Amniotic epithelial cell (primary cell): ENCODE data around the gene PPFIBP2.
"Not testable (repeated sequence)": the region's sequence is repeated elsewhere in the genome, so short reads cannot be mapped to it uniquely, and the experiment has no call there.

ENCODE experiments used
- DNase-seq: peaks from one replicate; pipeline ENCODE4 v3.0.0-alpha.2; 2010; ENCODE audit warnings: low read depth

Gene PPFIBP2

DNA sequence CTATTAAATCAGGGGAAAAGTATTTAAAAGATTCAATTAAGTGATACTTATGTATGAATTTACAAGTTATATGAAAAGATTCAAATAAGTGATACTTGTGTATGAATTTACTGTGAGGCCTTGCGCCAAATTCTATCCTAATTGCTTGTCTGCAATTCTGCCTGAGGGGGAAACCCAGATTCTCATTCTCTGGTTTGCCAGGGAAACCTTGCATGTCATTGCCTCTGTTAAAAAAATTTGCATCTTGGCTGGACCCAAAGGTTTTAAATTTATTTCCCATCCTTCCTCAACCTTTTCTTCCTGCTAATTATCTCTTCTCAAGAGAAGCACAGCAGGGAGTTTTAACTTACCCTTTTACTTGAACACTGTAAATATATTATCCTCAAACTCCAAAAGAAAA is 14.7 kb upstream of the PPFIBP2 start:
- no peak for DNase-seq

GRCh38 chr11:7500251-7500650 is 13.5 kb upstream of the PPFIBP2 start:
- DNase-seq: no peak

DNA sequence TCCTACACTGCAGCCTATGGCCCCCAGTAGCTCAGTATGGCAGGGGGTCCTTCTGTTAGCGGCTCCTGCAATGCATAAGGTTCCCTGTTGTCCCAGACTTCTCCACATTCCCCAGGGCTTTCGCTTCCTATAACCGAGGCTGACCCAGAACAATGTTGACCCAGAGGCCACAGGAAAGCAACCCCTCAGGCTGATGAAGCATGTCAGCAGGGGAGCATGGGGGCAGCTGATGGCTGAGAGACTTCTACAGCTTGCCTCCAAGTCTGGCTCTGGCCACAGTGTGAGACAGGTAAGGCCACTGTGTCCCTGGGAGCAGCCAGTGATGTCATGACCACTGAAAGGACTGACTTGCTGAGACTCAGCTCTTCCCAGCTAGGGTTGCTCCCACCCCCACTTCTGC is 12.5 kb upstream of the PPFIBP2 start:
- DNase-seq: no peak

GRCh38 chr11:7501894-7502293 is 11.9 kb upstream of the PPFIBP2 start:
- no peak for DNase-seq

DNA sequence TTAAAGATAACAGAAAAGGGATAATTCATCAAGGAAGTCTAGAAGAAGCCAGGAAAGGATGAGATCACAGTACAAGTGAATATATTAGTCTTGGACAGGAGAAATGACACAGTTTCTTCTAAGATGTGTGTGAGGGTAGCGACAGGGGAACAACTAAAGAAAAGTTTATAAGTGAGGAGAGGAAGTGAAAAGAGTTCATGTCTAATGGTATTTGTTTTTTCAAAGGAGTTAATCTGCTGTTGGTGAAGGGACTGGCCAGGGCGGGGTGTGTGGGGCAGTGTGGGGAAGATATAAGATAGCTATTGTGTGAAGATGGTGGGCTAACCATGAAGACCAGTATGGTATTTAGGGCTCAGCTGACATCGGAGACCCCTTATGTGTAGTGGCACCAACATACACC is 7.6 kb upstream of the PPFIBP2 start:
- DNase-seq: no peak

GRCh38 chr11:7508087-7508486 is 5.7 kb upstream of the PPFIBP2 start:
- DNase-seq: no peak

DNA sequence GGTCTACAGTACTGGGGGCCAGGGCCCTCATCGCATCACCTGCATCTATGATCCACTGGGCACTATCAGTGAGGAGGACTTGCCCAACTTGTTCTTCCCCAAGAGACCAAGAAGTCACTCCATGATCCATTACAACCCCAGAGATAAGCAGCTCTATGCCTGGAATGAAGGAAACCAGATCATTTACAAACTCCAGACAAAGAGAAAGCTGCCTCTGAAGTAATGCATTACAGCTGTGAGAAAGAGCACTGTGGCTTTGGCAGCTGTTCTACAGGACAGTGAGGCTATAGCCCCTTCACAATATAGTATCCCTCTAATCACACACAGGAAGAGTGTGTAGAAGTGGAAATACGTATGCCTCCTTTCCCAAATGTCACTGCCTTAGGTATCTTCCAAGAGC is 3.8 kb upstream of the PPFIBP2 start:
- DNase-seq: peak; percentile 36

DNA sequence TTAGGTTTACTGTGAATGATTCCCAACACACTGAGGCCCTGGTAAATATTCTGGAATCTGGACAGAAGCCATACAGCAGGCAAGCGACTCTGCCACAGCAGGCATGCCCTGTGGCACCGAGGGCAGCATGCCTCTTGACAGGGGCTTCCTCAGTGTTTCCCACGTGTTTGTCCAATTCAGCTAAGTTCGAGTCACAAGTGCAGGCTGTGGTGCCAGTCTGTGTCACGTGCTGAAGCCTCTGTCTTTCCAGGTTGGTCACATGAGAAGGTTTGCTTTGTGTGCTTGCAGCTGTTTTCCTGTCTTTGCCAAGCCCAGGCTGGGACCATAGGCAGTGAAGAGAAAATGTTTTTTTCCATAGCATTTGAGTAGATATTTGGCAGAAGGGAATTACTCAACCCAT is 2.4 kb upstream of the PPFIBP2 start:
- no peak for DNase-seq

DNA sequence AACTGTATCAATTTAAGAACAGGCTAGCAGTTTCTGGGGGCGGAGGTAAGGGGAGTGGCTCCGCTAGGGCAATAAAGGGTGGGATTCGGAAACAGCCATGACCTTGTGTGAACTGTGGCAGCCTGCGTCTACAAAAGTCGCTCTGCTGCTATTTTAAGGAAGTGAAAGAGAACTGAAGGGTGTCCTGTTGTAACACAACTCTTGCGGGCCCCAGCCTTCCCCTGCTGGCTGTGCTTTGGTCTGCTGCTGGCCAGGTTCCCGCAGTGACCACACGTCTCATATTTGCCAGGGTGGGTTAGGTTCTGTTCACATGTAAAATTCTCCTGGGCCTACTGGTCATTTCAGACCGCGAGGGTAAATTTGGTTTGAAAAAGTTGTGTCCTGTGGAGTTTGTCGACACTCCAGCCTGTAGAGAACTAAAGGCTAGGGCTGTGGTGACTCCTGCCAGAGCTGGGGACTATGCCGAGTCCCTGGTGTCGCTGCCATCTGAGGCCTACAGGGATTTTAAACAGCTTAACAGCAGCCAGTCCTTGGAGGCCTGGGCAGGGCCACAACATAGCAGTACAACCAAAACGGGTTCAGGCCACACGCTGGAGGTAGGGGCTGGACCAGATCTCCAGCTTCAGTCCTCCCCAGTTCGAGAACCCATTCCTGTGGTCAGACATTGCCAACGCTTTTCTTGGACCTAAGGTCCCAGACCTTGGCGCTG is 1.1 kb upstream of the PPFIBP2 start:
- peak; percentile 2 for DNase-seq

DNA sequence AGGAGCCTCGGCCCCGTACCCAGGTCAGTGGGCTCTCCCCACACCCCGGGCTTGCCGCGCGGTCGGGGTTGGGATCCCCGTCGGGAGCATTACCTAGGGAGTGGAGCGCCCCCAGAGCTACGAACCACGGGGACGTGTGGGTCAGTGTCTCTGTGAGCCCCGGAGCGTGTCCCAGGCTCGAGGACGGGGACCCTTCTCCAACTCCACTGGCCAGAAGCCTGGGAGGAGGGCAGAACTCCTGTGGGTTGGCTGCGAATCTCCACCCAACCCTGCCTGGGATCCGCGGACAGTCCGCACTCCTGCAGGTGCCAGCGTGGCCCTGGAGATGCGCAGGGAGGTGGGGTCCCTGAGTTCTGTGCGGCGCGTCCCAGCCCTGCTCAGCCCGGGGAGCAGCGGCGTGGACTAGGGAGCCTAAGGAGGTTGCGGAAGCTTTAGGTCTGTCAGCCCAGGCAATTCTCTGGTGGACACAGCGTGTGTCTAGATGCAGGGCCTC is 346 bp downstream of the PPFIBP2 start:
- DNase-seq: no peak

GRCh38 chr11:7515447-7515886 is 1.7 kb downstream of the PPFIBP2 start:
- no peak for DNase-seq

DNA sequence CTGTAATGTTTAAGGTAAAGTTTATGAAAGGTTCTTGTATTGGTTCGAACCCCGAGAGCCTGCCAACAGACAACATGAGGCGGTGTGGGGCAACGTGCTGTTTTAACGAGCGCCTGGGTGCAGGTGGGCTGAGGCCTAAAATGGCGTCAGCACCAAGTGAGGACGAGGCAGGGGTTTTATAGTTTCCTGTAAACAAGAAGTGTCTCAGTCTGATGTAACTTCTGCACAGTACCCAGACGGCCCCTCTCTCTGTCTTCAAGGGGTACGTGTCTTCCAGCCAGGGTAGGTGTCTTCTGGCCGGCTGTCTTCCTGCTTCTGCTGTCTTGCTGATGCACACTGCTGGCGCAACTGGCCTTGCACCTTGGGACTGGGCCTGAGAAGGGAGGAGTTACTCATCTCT is 2.7 kb downstream of the PPFIBP2 start:
- no peak for DNase-seq

DNA sequence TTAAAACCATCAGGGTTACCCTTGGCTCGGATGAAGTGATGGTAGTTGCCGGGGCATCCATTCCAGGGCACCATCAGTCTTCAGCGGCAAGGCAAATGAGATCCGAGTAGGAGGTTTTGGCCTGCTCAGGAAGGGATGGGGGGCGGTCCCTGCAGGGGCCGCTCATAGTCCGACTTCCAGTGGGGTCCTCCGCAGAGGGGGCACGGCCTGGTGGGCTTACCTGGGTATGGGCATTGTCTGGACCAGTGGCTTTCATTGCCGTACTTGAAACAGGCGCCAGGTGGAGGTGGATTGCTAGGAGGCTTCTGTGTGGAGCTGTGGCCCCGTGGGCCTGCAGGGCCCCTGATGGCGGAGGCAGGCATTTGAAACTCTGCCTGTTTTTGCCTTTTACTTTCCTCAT is 3.9 kb downstream of the PPFIBP2 start:
- DNase-seq: not testable (repeated sequence)

- DNase-seq: no peak
These were observed 5.2 kb downstream of the PPFIBP2 start for GRCh38 chr11:7518811-7519562.

DNA sequence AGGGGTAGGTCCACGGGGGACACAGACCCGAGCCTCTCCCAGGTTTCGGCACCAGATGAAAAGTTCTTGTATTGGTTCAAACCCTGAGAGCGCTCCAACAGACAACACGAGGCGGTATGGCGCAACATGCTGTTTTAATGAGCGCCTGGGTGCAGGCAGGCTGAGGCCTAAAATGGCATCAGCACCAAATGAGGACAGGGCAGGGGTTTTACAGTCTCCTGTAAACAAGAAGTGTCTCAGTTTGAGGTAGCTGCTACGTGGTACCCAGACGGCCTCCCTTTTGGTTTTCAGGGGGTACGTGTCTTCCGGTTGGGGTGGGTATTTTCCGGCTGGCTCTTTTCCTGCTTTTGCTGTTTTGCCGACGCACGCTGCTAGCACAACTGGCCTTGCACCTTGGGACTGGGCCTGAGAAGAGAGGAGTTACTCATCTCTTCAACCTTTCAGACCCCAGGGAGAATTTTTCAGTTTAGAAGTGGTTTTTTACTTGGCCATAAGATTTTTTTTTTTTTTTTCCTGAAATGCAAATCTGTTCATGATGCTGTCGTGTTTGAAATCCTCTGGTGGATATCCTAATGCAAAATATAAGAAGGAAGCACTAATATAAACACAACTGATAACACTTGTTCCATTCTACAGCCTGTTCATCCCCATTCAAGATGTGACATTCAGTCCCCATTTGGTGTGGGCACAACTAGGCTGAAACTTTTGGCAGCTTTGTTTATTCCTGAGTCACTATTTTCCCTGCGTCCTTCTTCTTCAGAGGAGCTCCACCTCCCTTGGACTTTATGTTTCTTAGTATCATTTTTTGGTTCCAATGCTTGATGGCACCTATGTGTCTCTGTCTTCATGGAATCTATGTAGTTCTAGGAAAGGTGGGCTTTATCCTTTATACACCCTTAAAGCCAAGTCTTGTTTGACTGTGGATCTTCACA is 6.5 kb downstream of the PPFIBP2 start:
- no peak for DNase-seq

- no peak for DNase-seq
These were observed 7.2 kb downstream of the PPFIBP2 start for GRCh38 chr11:7520981-7521487.

DNA sequence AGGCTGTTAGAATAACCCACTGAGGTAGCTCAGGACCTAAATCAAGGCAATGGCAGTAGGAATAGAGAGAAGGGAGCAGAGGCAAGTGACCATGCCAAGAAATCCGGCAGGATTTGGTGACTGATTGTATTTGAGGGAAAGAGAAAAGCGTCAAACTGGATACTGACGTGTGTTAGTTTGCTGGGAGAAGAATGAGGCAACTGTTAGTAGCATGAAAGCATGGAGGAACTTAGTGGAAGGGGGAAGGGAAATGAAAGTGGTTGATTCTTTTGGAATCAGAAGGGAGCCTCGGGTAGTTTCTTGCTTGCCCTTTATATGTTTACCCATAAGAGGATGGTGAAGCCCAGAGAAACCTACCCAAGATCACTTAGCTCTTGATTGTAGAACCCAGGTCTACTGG is 8.3 kb downstream of the PPFIBP2 start:
- DNase-seq: no peak

- DNase-seq: no peak
These were observed 8.7 kb downstream of the PPFIBP2 start for GRCh38 chr11:7522546-7522945.

- no peak for DNase-seq
These were observed 9.8 kb downstream of the PPFIBP2 start for GRCh38 chr11:7523416-7524210.

- no peak for DNase-seq
These were observed 10.8 kb downstream of the PPFIBP2 start for GRCh38 chr11:7524462-7525235.

DNA sequence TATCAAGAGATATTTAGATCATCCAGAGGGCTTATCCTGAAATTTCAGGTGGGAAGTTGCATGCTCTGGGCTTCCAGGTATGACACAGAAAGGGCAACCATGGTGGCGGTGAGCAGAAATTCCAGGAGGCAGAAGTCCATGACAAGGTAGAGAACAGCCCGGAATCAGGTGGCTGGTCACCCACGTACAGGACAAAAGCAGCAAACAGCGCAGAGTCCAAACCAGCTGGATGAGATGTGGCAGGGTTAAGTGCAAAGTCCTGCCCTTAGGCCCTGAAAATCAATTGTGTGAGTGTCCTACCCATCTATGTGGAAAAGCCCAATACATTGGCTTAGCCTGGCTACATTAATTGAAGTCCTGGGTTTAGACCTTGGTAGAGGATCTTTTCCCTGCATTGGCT is 11.6 kb downstream of the PPFIBP2 start:
- DNase-seq: no peak
